Stimulated activated CD8-positive, alpha-beta memory T cell treated with anti-CD3 and anti-CD28 coated beads, Interleukin-7, amount 100 ng/mL, for 4 hours (primary cell): ENCODE data around the gene AP3S1.
"Not testable (repeated sequence)": the region's sequence is repeated elsewhere in the genome, so short reads cannot be mapped to it uniquely, and the experiment has no call there.

ENCODE experiments used
- DNase-seq, 2 donors: peaks; one replicate each; pipeline ENCODE4 v3.0.0-alpha.2; 2020; ENCODE audit warnings: low read depth in 2 of 2

Gene AP3S1

DNA sequence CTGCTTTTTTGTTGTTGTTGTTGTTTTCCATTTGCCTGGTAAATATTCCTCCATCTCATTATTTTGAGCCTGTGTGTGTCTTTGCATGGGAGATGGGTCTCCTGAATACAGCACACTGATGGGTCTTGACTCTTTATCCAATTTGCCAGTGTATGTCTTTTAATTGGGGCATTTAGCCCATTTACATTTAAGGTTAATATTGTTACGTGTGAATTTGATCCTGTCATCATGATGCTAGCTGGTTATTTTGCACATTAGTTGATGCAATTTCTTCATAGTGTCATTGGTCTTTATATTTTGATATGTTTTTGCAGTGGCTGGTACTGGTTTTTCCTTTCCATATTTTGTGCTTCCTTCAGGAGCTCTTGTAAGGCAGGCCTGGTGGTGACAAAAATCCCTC, 16.8 kb upstream of the AP3S1 start:
- DNase-seq = not testable (repeated sequence)

DNA sequence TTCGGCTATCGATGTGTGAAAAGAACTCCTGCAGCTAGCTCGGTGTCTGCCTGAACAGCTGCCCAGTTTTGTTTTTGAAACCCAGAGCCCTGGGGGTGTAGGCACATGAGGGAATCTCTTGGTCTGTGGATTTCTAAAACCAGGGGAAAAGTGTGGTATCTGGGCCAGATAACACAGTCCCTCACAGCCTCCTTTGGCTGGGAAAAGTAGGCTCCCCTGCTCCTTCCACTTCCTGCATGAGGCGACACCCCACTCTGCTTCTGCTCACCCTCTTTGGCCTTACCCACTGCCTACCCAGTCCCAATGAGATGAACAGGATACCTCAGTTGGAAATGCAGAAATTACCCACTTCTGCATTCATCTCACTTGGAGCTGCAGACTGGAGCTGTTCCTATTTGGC, 15.8 kb upstream of the AP3S1 start:
- no peak for DNase-seq

DNA sequence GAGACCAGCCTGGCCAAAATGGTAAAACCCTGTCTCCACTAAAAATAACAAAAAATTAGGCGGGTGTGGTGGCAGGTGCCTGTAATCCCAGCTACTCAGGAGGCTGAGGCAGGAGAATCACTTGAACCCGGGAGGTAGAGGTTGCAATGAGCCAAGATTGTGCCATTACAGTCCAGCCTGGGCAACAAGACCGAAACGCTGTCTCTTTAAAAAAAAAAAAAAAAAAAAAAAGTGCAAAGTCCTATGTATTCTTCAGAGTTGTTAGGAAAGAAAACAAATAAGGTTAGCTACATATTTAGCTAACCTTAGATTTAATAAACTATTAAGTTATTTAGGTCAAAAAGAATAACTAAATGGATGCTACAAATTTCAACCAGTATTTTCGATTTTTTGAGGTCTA, 11.8 kb upstream of the AP3S1 start:
- no peak for DNase-seq

DNA sequence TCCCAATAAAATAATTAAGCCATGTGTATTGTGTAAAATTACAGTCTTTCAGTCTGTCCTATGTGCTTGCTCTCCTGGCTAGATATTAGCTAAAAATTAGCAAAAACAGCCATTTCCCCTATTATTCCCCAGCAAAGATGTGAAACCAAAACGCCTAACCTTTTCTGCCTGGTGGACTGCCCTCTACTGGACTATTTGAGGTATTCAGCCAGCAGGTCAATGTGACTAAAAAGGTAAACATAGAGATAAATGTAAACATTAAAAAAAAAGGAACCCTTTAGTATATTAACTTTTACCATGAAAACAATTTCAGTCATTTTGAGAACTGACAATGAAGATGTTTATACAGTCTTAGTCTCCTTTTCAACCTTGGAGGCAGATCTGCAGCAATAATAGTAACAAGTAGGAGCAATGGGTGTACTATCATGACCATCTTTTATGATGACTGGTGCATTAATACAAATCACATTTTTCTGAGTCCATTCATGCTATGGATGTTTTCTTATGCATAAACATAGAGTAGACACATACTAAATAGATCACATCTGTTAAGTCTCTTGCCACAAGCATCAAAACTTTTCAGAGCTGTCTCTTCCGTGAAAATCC, 10.5 kb upstream of the AP3S1 start:
- DNase-seq = peak in 1 of 2 donors; percentile 9

DNA sequence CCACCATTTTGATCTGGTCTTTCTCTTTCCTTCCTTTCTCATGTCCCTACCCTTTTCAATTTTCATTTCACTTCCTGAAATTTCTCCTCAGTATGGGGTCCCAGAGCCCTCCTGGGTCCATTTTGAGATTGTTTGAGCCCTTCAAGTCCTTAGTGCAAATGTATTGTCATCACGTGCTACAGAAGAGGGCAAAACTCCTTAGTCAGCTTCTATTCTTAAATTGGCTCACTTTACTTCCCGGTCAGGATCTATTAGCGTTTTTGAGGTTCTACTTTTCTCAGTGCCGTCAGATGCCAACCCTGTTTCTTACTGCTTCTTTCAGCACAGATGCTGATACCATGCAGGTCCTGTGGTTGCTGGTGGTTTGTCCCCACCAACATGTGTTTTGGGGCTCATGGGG, 6.3 kb upstream of the AP3S1 start:
- DNase-seq = no peak

DNA sequence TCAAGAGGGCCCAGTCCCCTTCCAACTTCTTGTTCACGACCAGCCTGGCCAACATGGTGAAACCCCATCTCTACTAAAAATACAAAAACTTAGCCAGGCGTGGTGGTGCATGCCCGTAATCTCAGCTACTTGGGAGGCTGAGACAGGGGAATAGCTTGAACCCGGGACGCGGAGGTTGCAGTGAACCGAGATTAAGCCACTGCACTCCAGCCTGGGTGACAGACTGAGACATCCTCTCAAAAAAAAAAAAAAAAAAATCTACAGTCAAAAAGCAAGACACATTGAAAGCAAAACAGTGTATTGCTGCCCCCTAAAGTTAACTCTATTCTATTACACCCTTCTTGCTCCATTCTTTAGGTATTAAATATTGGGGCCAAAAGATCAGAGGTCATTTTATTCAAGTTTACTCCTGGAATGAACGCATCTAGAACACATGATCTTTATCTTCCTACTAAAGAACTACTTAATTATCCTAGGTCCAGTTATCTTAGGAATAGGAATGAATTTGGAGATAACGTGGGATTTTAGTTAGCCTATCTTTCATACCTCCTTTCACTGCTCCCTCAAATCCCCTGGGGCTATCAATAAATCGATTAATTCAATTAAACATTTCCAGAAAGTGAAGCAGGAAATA, 2.7 kb upstream of the AP3S1 start:
- DNase-seq = no peak

DNA sequence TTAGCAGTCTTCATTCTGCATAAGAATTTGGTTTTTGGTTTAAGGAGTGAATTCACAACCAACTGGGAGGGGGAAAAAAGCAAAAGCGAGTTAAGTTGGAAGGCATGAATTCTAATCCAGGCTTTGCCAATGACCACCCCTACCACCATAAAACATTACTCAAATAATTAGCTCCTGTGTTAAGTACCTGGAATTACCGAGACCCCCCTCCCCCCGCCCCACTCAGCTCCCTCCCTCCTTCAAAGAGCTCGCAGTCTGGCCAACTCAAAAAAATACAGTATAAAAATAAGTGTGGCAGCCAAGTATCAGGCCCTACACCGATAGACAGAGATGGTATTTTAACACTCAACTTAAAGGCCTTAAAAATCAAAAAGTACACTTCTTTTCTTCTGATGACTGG, 862 bp upstream of the AP3S1 start:
- no peak for DNase-seq

DNA sequence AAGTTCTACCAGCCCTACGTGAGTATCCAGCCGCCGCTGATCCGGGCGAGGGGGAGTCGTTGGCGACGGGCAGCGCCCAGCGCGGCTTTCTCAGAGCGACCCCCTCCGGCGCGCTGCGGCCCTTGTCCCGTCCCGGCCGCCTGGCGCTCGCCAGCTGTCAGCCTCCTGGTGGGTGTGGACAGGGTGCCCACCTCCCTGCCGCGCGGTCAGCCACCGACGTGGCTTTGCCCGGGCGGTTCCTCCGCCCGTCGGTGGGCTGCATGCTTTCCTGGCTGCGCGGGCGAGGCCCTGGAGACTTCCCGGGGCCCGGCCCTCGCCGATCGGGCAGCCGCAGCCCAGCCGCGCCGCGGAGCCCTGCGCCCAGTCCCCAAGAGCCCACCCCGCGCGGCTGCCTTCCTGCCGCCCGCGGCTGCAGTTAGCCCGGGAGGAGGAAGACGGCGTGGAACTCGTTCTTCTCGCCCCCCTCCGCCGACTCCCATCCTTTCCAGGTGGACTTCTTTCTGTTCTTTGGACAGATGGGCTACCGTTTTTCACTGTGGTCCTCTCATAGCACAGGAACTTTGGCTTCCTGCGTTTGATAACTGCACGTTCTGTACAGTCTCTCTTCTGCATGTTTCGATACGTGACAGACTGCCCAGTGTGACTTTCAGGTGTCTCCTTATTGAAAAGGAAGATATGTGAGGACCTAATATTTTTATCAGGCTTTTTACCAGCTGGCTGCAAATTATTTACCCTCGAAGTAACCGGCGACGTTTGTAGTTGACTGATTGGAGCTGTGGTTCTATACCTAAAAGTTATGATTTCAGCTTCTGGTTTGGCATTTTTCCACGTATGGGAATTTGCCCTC, 577 bp downstream of the AP3S1 start:
- DNase-seq = no peak

DNA sequence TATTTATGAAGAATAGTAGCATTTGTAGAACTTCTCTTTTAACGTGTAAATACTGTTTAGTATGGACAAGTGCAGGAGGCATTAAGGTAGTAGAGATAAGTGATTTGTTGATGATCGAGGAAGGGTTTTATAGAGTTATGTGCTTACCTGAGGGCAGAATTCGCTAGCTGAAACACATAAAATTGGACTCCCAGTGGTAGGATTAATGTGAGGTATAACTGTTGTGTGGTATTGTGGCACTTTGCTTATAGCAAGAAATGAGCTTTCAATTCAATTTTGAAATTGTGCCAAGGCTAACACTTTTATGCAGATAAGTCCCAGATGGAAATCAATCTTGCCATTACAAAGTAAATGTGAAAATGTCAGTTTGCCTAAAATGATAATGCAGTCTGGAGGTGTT, 1.2 kb downstream of the AP3S1 start:
- DNase-seq = no peak

DNA sequence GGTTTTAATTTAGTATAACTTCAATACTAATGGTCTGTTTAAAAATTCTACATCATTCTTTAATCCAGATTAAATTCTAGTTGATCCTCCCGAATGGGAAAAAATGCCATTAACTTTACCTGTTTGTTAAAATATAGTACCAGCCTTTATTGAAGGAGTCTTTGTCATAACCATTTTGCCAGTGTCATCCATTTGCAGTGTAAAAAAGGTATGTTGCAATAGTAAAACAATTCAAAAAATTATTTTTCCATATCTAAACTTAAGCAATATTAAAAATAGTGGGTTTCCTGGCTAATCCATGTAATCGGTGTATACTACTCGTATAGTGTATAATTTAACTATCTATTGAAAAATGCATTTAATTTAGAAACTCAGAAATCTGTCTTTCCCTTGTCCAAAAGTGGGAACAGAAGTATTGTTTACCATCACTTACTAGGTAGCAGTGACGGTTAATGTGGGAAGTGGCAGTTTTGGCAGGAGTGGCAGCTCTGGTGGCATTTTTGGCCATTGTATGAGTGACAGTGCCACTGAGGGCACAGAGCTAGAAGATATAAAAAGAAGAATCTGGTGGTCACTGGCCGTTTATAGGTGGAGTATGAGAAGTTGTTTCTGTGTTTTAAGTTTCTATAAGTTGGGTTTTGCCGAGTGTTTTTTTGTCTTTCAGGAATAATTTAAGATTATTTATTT, 1.9 kb downstream of the AP3S1 start:
- DNase-seq = no peak

DNA sequence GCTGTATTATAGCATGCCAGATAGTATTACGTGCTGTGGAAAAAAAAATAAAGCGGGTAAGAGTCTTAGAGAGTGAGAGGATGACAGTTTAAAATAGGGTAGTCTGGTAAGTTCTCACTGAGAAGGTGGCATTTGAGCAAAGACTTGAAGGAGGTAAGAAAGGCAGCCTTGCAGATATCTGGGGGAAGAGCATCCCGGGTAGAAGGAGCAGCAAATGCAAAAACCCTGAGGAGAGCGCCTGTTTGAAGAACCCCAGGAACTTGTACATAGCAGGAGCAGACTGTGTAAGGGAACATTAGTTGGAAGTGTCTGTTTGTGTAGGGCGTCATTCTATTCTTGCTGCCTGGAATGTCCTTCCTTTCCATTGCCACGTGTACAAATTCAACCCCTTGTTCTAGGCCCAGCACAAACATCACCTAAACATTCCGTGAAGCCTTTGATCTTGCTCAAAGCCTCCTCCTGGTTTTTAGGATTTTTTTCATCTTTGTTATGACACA, 2.6 kb downstream of the AP3S1 start:
- no peak for DNase-seq

DNA sequence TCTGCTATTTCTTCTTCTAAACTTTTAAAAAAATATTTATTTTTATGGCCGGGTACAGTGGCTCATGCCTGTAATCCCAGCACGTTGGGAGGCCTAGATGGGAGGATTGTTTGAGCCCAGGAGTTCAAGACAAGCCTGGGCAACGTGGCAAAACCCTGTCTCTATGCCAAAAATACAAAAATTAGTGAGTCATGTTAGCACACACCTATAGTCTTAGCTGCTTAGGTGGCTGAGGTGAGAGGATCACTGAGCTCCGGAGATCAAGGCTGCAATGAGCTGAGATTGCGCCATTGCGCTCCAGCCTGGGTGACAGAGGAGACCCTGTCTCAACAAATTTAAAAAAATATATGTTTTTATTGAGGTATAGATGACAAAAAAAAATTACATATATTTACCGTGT, 5.6 kb downstream of the AP3S1 start:
- no peak for DNase-seq

DNA sequence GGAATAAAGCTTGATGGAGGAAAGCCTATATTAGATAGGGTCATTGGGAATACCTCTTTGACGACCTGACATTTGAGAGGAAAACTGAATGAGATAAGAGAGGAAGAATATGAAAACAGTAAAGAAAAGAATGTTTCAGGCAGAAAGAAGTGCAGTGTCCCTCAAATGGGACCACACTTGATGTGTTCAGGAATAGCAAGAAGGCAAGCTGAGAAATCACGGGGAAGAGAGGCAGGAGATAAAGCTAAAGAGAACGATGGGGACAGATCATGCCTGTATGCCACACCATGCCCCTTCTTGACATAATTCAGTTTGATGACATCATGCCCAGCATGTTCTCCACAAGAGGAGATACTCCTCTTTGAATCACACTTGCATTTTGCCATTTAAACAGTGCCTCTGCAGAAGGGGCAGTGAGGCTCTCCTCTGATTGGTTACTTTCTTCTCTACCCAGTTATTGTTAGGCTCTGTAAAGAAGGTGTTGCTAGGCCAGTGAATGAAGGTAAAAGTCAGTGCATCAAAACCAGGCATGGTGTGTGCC, 7.6 kb downstream of the AP3S1 start:
- no peak for DNase-seq

DNA sequence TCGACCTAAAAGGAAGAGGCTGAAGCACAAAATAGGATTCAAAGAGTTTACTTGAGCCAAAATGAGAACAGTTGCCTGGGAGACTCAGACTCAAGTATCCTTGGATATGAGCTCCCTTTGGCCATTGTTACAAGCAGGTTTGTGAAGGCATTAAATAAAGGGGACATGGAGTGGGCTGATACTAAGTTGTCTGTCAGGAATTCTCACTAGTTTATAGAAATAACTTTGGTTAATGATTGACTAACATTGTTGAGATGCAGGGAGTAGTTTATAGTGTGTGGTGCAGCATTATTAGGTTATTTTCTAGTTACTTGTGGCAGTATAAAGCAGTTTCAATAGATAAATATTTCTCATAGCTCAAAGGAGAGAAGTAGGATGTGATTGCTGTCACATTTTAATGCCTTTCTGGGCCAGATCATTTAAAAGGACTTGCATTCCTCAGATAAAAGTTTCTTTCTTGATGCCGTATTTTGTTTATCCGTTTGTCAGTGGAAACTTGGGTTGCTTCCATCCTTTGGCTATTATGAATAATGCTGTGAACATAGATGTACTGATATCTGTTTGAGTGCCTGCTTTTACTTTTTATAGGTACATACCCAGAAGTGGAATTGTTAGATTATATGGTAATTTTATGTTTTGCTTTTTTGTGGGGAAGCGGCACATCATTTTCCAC, 9.1 kb downstream of the AP3S1 start:
- DNase-seq = no peak

DNA sequence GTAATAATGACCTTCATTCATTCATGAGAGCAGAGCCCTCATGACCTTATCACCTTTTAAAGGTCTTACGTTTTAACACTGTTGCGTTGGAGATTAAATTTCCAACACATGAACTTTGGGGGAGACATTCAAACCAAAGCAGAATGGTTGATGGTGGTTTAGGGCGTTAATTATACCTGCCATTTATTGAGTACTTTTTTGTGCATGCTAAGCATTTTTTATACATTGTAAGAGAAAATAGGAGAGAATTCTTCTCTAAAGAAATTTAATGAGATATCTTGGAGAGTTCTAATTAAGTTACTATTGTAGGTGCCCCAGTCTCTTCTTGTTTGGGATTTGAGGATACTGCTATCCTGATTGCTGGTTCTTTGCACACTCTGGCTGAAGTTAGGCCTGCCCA, 12.4 kb downstream of the AP3S1 start:
- no peak for DNase-seq

DNA sequence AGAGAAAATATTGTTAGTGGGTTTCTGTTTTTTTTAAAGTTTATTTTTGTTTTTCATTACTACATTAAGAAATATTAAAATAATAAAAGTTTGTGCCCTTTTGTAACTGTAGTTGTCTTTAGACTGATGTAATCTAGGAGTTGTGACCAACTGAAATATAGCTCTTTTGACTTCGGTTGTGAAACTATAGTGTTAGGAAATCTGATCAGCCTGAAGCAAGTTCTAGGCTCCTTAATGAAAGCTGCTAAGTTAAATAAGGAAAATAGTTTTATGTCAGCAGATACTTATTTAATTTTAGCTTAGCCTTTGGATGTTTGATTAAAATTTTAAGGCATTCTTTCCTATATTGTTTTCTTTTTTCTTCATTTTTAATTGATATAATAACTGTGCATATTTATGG, 14.2 kb downstream of the AP3S1 start:
- DNase-seq = no peak

DNA sequence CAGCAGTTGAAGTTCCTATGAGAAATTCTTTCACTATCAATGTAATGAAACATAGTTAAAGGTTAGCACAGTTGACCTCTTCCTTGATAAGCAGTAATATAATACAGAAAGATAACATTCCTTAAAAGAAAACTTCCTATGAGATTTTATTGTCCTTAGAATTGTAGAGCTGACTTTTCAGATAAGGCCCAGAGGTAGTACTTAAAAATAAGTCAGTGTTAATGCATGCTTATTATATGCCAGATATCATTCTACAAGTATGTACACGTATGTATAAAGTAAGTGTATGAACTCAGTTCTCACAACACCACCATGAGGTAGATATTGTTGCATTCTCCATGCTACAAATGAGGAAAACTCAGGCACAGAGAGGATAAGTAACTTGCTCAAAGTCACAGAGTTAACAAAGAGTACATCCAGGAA, 15.3 kb downstream of the AP3S1 start:
- DNase-seq = no peak

DNA sequence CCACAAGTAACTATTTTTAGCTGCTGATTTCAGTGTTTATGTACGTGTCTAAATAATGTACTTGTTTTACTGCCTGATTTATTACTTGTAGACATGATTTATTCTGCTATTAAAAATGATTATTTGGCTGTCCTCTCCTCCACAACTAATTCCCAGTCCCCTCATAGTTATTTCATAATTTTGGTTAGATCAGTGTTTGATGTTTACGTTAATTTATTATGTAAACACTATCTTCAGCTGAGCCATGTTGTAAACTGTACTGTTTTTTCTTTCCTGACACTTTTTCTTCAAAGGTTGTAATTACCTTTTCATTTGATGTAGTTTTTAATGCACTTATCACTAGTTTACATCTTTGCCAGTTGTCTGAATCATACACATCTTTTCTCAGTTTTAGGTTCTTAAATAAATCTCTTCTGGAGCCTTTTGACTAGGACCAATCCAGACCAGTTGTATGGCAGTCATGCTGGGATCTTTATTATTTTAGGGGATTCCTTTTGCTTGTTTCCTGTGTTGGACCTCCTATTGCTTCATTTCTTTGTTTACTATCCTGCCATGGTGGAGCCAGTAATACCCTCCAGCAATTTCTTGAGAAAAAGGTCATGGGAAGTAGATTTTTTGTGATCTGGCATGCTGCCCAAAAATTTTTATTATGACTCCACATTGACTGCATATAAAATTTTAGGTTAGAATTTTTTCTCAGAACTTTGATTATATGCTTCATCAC, 16.1 kb downstream of the AP3S1 start:
- no peak for DNase-seq

DNA sequence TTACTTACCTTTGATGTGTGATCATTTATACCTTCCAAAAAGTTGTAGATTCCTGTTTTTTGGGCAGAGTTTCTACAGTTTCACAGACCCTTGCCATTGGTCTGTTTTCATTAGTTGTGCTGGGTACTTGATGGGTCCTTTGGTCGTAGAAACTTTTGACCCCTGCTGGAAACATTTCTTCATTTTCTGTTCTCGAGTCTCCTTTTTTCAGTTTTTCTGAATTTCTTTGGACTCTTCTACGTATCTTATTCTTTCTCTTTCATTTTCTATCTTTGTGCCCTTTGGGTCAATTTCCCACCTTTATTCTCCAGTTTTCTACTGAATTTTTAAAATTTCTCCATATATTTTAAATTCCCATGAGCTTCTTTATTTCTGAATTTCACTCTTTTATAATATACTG, 16.7 kb downstream of the AP3S1 start:
- DNase-seq = no peak

DNA sequence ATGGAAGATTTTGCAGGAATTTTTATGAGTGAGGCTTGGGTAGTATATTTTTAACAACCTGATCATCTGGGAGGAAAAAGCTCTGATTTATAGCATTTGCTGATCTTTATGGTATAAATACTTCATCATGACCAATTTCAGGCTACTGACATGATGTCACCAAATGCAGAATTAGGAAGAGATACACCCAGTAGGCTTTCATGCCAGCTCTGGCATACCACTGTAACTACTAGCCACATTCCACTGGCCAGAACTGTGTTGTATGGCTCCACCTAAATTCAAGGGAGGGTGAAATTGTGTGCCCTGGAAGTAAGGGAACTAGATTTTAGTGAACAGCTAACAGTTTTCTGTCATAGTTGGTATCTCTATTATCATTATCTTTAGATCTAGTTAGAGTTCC, 17.6 kb downstream of the AP3S1 start:
- no peak for DNase-seq

DNA sequence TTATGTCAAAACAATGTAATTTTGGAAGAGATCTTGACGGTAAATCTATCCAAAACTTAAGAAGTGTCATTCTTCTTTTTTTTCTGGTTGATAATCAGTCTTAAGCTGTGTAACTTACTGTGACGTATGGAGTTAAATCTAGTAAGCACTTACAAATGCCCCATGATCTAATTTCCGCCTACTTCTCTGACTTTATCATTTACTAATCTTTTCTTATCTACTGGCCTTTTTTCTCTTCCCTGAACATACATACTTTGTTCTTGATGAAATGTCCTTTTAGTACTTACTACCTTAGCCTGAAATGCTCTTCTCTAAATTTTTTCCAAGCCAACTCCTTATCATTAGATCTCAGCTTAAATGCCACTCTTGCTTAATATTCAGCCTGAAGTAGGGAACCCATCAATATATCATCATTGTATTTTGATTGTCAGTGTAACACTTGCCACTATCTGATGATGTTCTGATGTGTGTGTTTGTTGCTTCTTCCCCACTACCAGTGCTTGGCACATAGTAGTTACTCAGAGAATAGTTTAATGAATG, 27.6 kb downstream of the AP3S1 start:
- DNase-seq = no peak
